Trophoblast cell (in vitro differentiated cells and primary cell): ENCODE results near the gene ZNF512B.

Experiments used
- DNase-seq, 2 donors: peaks; one replicate each; pipeline ENCODE4 v3.0.0-alpha.2; 2016
- H2AFZ ChIP-seq: 2 replicates; pipeline ENCODE4 v1.6.1; 2013; ENCODE audit warnings: low read length, moderate library complexity, mild to moderate bottlenecking; ENCODE audit not compliant: insufficient read depth, poor library complexity
- H2AK5ac ChIP-seq: 2 replicates; pipeline ENCODE4 v1.6.1; 2013; ENCODE audit warnings: mild to moderate bottlenecking, low read length
- H2BK120ac ChIP-seq: 2 replicates; pipeline ENCODE4 v1.6.1; 2013; ENCODE audit warnings: low read length, mild to moderate bottlenecking, moderate library complexity; ENCODE audit not compliant: insufficient read depth, poor library complexity
- H2BK12ac ChIP-seq: 2 replicates; pipeline ENCODE4 v1.6.1; 2013; ENCODE audit warnings: mild to moderate bottlenecking, low read length, moderate library complexity
- H2BK5ac ChIP-seq: 2 replicates; pipeline ENCODE4 v1.6.1; 2013; ENCODE audit warnings: low read length, low read depth, moderate library complexity, mild to moderate bottlenecking; ENCODE audit not compliant: poor library complexity
- H3K14ac ChIP-seq: 2 replicates; pipeline ENCODE4 v1.6.1; 2013; ENCODE audit warnings: mild to moderate bottlenecking, low read length
- H3K18ac ChIP-seq: 2 replicates; pipeline ENCODE4 v1.6.1; 2013; ENCODE audit warnings: mild to moderate bottlenecking, low read length
- H3K23ac ChIP-seq: 2 replicates; pipeline ENCODE4 v1.6.1; 2013; ENCODE audit warnings: low read length
- H3K27ac ChIP-seq: 2 replicates; pipeline ENCODE4 v1.5.1; 2013; ENCODE audit warnings: low read depth, mild to moderate bottlenecking, inconsistent platforms, low read length, moderate library complexity
- H3K27me3 ChIP-seq: 2 replicates; pipeline ENCODE4 v1.6.1; 2013; ENCODE audit warnings: inconsistent platforms, mild to moderate bottlenecking, low read length, moderate library complexity; ENCODE audit not compliant: insufficient read depth
- H3K36me3 ChIP-seq, 2 experiments: 1 replicate in 1 of 2; 2 replicates in 1 of 2; pipeline ENCODE4 v1.6.1; 2013; ENCODE audit warnings: low read length in 2 of 2, mild to moderate bottlenecking in 2 of 2, moderate library complexity in 1 of 2; ENCODE audit not compliant: insufficient read depth in 2 of 2, control insufficient read depth in 1 of 2
- H3K4ac ChIP-seq: 2 replicates; pipeline ENCODE4 v1.6.1; 2013; ENCODE audit warnings: low read depth, mild to moderate bottlenecking, low read length, moderate library complexity
- H3K4me1 ChIP-seq, 2 experiments: 1 replicate in 1 of 2; 2 replicates in 1 of 2; pipeline ENCODE4 v1.6.1; 2013; ENCODE audit warnings: low read length in 2 of 2, mild to moderate bottlenecking in 2 of 2, moderate library complexity in 1 of 2; ENCODE audit not compliant: insufficient read depth in 2 of 2, control insufficient read depth in 1 of 2
- H3K4me2 ChIP-seq: 2 replicates; pipeline ENCODE4 v1.6.1; 2013; ENCODE audit warnings: inconsistent platforms, mild to moderate bottlenecking, low read length, moderate library complexity
- H3K4me3 ChIP-seq: 2 replicates; pipeline ENCODE4 v1.5.1; 2013; ENCODE audit warnings: mild to moderate bottlenecking, low read depth, low read length, inconsistent platforms
- H3K79me1 ChIP-seq: one replicate; pipeline ENCODE4 v1.6.1; 2013; ENCODE audit warnings: low read length
- H3K79me2 ChIP-seq: 2 replicates; pipeline ENCODE4 v1.6.1; 2013; ENCODE audit warnings: low read length, mild to moderate bottlenecking; ENCODE audit not compliant: control insufficient read depth, insufficient read depth, poor library complexity
- H3K9ac ChIP-seq: 2 replicates; pipeline ENCODE4 v1.6.1; 2013; ENCODE audit warnings: mild to moderate bottlenecking, low read length
- H3K9me3 ChIP-seq: 2 replicates; pipeline ENCODE4 v1.6.1; 2013; ENCODE audit warnings: low read depth, mild to moderate bottlenecking, control low read depth, inconsistent platforms, low read length; ENCODE audit not compliant: insufficient read depth
- H4K12ac ChIP-seq: 2 replicates; pipeline ENCODE4 v1.6.1; 2013; ENCODE audit warnings: low read depth, mild to moderate bottlenecking, low read length, moderate library complexity
- H4K8ac ChIP-seq: 2 replicates; pipeline ENCODE4 v1.6.1; 2013; ENCODE audit warnings: low read depth, mild to moderate bottlenecking, low read length, moderate library complexity
- H4K91ac ChIP-seq: one replicate; pipeline ENCODE4 v1.6.1; 2013; ENCODE audit warnings: low read depth, mild to moderate bottlenecking, low read length, moderate library complexity
- WGBS: extraction: QIAGEN DNeasy Blood & Tissue Kit; methylation state at CpG from one replicate; pipeline ENCODE4 v1.1.7; 2013; ENCODE audit warnings: missing lambda C conversion rate; ENCODE audit not compliant: insufficient read length, insufficient coverage; ENCODE audit errors: extremely low coverage; 5-methylcytosine and 5-hydroxymethylcytosine counted together

ZNF512B gene

GRCh38 chr20:64011366-64011779 is 41.6 kb upstream of the ZNF512B start:
- peak overlapping the region; percentile 45 for H3K4me3 ChIP-seq
- no peaks in the 10 kb centered on the region for H3K4me1 ChIP-seq
- H2AK5ac ChIP-seq = no peak overlapping the region
- H2AFZ ChIP-seq = no peak overlapping the region
- H3K27me3 ChIP-seq = no peaks in the 10 kb centered on the region
- no CpG with 5 or more reads among the region's 16 CpGs for WGBS
- H2BK120ac ChIP-seq = no peak overlapping the region
- H3K9ac ChIP-seq = no peak overlapping the region
- H3K36me3 ChIP-seq = peaks cover 48 to 58% of the 10 kb centered on the region in 2 experiments
- H3K23ac ChIP-seq = no peak overlapping the region
- no peak overlapping the region for H3K4me2 ChIP-seq
- no peak overlapping the region for H2BK5ac ChIP-seq
- no peak overlapping the region for H4K12ac ChIP-seq
- no peak for DNase-seq
- H3K9me3 ChIP-seq = peaks cover 5% of the 10 kb centered on the region
- no peak overlapping the region for H3K27ac ChIP-seq
- no peak overlapping the region for H3K4ac ChIP-seq
- no peak overlapping the region for H3K14ac ChIP-seq
- H4K91ac ChIP-seq = no peak overlapping the region
- H3K79me1 ChIP-seq = no peaks in the 10 kb centered on the region
- H2BK12ac ChIP-seq = no peak overlapping the region
- no peaks in the 10 kb centered on the region for H3K79me2 ChIP-seq
- no peak overlapping the region for H3K18ac ChIP-seq
- H4K8ac ChIP-seq = no peak overlapping the region

- H3K36me3 ChIP-seq = peaks cover 45 to 61% of the 10 kb centered on the region in 2 experiments
- no peak overlapping the region for H4K8ac ChIP-seq
- no CpG with 5 or more reads among the region's 8 CpGs for WGBS
- no peaks in the 10 kb centered on the region for H3K4me1 ChIP-seq
- no peak overlapping the region for H3K4me2 ChIP-seq
- peaks cover 5% of the 10 kb centered on the region for H3K9me3 ChIP-seq
- H3K79me2 ChIP-seq = no peaks in the 10 kb centered on the region
- no peaks in the 10 kb centered on the region for H3K79me1 ChIP-seq
- no peak overlapping the region for H4K12ac ChIP-seq
- no peak overlapping the region for H2BK12ac ChIP-seq
- no peak overlapping the region for H2BK120ac ChIP-seq
- no peak overlapping the region for H3K4ac ChIP-seq
- H3K27ac ChIP-seq = no peak overlapping the region
- no peak overlapping the region for H3K14ac ChIP-seq
- H3K18ac ChIP-seq = no peak overlapping the region
- no peak overlapping the region for H3K23ac ChIP-seq
- no peak overlapping the region for H4K91ac ChIP-seq
- peak overlapping the region; percentile 45 for H3K4me3 ChIP-seq
- no peaks in the 10 kb centered on the region for H3K27me3 ChIP-seq
- no peak overlapping the region for H3K9ac ChIP-seq
- DNase-seq = no peak
- no peak overlapping the region for H2BK5ac ChIP-seq
- no peak overlapping the region for H2AK5ac ChIP-seq
- H2AFZ ChIP-seq = no peak overlapping the region
Measured at GRCh38 chr20:64010711-64011237, 41.0 kb upstream of the ZNF512B start.

- Histone ChIP-seq H3K9ac (no peak overlapping the region), H3K4me2 (no peak overlapping the region), H3K36me3 (peaks cover 47 to 64% of the 10 kb centered on the region in 2 experiments), H3K27me3 (no peaks in the 10 kb centered on the region), H3K79me1 (no peaks in the 10 kb centered on the region), H2AK5ac (no peak overlapping the region), H3K14ac (no peak overlapping the region), H3K4me1 (no peaks in the 10 kb centered on the region), H3K79me2 (no peaks in the 10 kb centered on the region), H3K4ac (no peak overlapping the region), H2BK12ac (no peak overlapping the region), H3K27ac (no peak overlapping the region), H4K12ac (no peak overlapping the region), H2BK120ac (no peak overlapping the region), H3K4me3 (no peak overlapping the region), H3K23ac (no peak overlapping the region), H2AFZ (no peak overlapping the region), H3K9me3 (peaks cover 5% of the 10 kb centered on the region), H4K8ac (no peak overlapping the region), H3K18ac (no peak overlapping the region), H2BK5ac (no peak overlapping the region), H4K91ac (no peak overlapping the region)
- WGBS = no CpG with 5 or more reads among the region's 13 CpGs
- DNase-seq = no peak
Measured at GRCh38 chr20:64009811-64010387, 40.2 kb upstream of the ZNF512B start.

GRCh38 chr20:64006902-64007301 is 37.2 kb upstream of the ZNF512B start:
- H4K8ac ChIP-seq = no peak overlapping the region
- H2AFZ ChIP-seq = no peak overlapping the region
- no peak overlapping the region for H2BK12ac ChIP-seq
- H3K27me3 ChIP-seq = no peaks in the 10 kb centered on the region
- no peak overlapping the region for H3K9ac ChIP-seq
- no peak overlapping the region for H3K23ac ChIP-seq
- DNase-seq = no peak
- H2BK5ac ChIP-seq = no peak overlapping the region
- H3K18ac ChIP-seq = no peak overlapping the region
- H2BK120ac ChIP-seq = no peak overlapping the region
- H2AK5ac ChIP-seq = no peak overlapping the region
- H3K36me3 ChIP-seq = peaks cover 55 to 68% of the 10 kb centered on the region in 2 experiments
- H3K79me2 ChIP-seq = no peaks in the 10 kb centered on the region
- H3K9me3 ChIP-seq = peaks cover 5% of the 10 kb centered on the region
- H3K79me1 ChIP-seq = no peaks in the 10 kb centered on the region
- no peak overlapping the region for H4K12ac ChIP-seq
- H3K4me1 ChIP-seq = no peaks in the 10 kb centered on the region
- no peak overlapping the region for H3K14ac ChIP-seq
- H3K4ac ChIP-seq = no peak overlapping the region
- no CpG with 5 or more reads among the region's 3 CpGs for WGBS
- H3K4me2 ChIP-seq = no peak overlapping the region
- no peak overlapping the region for H3K27ac ChIP-seq
- H4K91ac ChIP-seq = no peak overlapping the region
- H3K4me3 ChIP-seq = no peak overlapping the region
